PC-9 (cell line): ENCODE results near the gene AKAP12.

Experiments
- EZH2 ChIP-seq: fragments of 200-600 bp; sonication (generic); IDR thresholded peaks from 2 replicates; pipeline ENCODE4 v1.8.0; 2017; ENCODE audit warnings: antibody characterized with exemption, low read depth
- TF ChIP-seq, protein P1 (sequence below): fragments of 200-600 bp; sonication (generic); conservative IDR thresholded peaks from 2 replicates; pipeline ENCODE4 v1.6.1; 2017; ENCODE audit warnings: mixed run types, antibody characterized with exemption, mild to moderate bottlenecking, moderate library complexity

DNA sequence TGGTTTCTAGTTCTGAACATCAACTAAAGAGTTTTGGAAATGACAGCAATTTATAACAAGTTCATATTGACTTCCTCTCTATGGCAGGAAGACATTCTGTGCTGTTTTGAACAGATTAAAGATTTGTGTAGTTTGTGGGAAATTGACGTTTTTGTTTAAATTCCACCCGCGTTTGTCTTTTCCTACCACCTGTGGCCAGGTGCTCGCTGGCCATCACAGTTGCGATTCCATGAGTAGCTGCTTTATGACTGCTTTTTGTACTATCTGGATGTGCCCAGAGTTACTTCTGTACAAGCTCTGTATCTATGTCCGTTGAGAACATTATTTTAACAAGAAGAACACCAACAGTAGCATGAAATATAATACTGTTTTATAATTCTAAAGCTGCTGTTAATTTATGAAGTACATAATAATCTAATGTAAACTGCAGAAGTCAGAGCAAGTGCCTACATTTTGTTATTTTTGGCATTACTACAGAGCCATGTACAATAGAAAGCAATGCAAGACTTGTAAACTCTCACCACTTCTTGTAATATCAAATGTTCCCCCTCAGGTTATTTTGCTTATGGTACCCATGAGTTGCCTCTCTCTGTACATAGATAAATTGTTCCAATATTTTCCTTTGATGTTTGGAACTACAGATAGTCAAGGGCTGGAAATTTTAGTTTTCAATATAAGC, 118.1 kb downstream of the AKAP12 start:
- TF ChIP-seq, protein P1, sequence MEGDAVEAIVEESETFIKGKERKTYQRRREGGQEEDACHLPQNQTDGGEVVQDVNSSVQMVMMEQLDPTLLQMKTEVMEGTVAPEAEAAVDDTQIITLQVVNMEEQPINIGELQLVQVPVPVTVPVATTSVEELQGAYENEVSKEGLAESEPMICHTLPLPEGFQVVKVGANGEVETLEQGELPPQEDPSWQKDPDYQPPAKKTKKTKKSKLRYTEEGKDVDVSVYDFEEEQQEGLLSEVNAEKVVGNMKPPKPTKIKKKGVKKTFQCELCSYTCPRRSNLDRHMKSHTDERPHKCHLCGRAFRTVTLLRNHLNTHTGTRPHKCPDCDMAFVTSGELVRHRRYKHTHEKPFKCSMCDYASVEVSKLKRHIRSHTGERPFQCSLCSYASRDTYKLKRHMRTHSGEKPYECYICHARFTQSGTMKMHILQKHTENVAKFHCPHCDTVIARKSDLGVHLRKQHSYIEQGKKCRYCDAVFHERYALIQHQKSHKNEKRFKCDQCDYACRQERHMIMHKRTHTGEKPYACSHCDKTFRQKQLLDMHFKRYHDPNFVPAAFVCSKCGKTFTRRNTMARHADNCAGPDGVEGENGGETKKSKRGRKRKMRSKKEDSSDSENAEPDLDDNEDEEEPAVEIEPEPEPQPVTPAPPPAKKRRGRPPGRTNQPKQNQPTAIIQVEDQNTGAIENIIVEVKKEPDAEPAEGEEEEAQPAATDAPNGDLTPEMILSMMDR: no peak
- TF ChIP-seq EZH2: no peak
